Left lung (tissue), 10 donors: Measurements from ENCODE around the gene MGMT. TPM values are rescaled to one million over a fixed set of nuclear protein-coding genes. Genes with fewer than 3 reads are reported as not detected.

ENCODE experiments used
- ATAC-seq: fragments of 200-7000 bp; cut with Tn5 transposase; one replicate; pipeline ENCODE4 v1.9.1; 2020; ENCODE audit warnings: moderate library complexity
- DNase-seq, 4 donors: peaks; one replicate each; pipeline ENCODE4 v3.0.0-alpha.2; 2013 to 2020
- H3K27ac ChIP-seq, 2 donors: fragments of 200-600 bp; sonication (generic) in 1 of 2; one replicate each; pipeline versions ENCODE4 v1.5.0 to v1.8.0; 2020 to 2021
- H3K27me3 ChIP-seq, 2 donors: fragments of 200-600 bp; sonication (generic) in 1 of 2; one replicate each; pipeline versions ENCODE4 v1.5.0 to v1.8.0; 2020 to 2021
- H3K36me3 ChIP-seq, 2 donors: fragments of 200-600 bp; sonication (generic) in 1 of 2; one replicate each; pipeline versions ENCODE4 v1.5.0 to v1.8.0; 2020 to 2021
- H3K4me1 ChIP-seq, 2 donors: fragments of 200-600 bp; one replicate each; pipeline ENCODE4 v1.8.0; 2021
- H3K4me3 ChIP-seq, 2 donors: fragments of 200-600 bp; sonication (generic) in 1 of 2; one replicate each; pipeline versions ENCODE4 v1.5.0 to v1.8.0; 2020 to 2021; ENCODE audit warnings: mild to moderate bottlenecking in 1 of 2
- H3K9me3 ChIP-seq, 2 donors: fragments of 200-600 bp; sonication (generic) in 1 of 2; one replicate each; pipeline versions ENCODE4 v1.5.0 to v1.8.0; 2020 to 2021
- intact Hi-C, 2 donors: fragments of 100-400 bp; cut with DNase I; formaldehyde crosslinking; loops; one replicate each; pipeline versions ENCODE4 v1.11.2 to v1.14.2; 2022
- polyA plus RNA-seq, 6 donors: library from polyadenylated mRNA; unstranded; fragments of 120-200 nt; gene quantifications; one replicate each; pipeline ENCODE4 v1.2.1, GENCODE V29; 2013; ENCODE audit not compliant: insufficient read length in 6 of 6
- total RNA-seq, 2 donors: library from RNA; stranded (reverse); fragmentation: NEBNext Ultra II Directional; extraction: Animal tissue kit (Norgen Biotek cat#: 25700); gene quantifications; one replicate each; pipeline ENCODE4 v1.2.1, GENCODE V29; 2021
- TF ChIP-seq, protein P1 (sequence below), 2 donors: fragments of 200-600 bp; sonication (generic) in 1 of 2; IDR thresholded peaks; one replicate each; pipeline versions ENCODE4 v1.5.0 to v1.8.0; 2021; ENCODE audit warnings: antibody characterized with exemption in 2 of 2
- donor health status: DM: no; HTN: yes; CAD: no.
- donor health status: DM: no; HTN: no; CAD: no.

The MGMT gene
- total and polyA plus RNA-seq, 8 donors, result 13.1 to 25.5 (median 17.0) TPM

DNA sequence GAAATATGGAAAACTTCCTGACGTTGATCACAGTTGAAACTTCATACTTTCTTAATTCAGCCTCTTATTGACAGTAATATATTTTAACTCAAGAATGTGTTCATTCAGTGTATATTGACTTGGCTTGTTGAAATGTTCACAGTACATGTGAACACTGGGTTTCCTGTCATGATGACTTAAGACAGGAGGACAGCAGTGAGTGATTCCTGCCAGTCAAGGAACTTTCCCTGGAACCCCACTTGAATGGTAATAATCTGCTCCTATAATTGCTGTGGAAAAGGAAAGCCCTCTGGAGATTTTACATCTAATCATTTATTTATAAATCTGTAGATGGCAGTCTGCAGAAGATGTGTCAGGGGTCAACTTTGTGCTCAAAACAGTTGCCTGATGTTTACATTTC, 216.5 kb downstream of the MGMT start:
- Histone ChIP-seq H3K9me3 (no peaks in the 10 kb centered on the region), H3K27me3 (no peaks in the 10 kb centered on the region), H3K4me3 (no peak overlapping the region), H3K27ac (no peak overlapping the region), H3K36me3 (no peaks in the 10 kb centered on the region), H3K4me1 (no peaks in the 10 kb centered on the region)
- ATAC-seq (no peak), DNase-seq (no peak)
- intact Hi-C loops, result no loop called here
- TF ChIP-seq, protein P1, sequence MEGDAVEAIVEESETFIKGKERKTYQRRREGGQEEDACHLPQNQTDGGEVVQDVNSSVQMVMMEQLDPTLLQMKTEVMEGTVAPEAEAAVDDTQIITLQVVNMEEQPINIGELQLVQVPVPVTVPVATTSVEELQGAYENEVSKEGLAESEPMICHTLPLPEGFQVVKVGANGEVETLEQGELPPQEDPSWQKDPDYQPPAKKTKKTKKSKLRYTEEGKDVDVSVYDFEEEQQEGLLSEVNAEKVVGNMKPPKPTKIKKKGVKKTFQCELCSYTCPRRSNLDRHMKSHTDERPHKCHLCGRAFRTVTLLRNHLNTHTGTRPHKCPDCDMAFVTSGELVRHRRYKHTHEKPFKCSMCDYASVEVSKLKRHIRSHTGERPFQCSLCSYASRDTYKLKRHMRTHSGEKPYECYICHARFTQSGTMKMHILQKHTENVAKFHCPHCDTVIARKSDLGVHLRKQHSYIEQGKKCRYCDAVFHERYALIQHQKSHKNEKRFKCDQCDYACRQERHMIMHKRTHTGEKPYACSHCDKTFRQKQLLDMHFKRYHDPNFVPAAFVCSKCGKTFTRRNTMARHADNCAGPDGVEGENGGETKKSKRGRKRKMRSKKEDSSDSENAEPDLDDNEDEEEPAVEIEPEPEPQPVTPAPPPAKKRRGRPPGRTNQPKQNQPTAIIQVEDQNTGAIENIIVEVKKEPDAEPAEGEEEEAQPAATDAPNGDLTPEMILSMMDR (IDR thresholded peaks at IDR 0.05), result no peak

DNA sequence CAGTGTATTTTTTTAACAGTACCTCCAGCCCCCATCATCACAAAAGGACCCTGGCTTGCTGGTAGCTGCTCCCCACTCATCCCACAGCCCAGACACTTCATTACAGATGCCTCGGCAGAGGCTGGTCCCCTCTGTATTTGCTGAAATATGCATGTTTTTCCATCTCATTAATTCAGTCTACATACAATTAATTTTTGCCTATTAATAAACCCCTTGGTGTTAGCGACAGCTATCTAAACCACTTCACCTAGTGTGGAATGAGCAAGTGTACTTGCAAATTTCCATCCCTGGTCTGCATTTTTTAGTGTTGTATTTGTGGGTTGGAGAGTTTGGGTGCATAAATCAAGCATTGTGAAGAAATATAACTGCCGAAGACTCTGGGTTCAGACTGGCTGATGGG, 216.9 kb downstream of the MGMT start:
- TF ChIP-seq, protein P1 (IDR thresholded peaks at IDR 0.05), result no peak
- no peaks in the 10 kb centered on the region for H3K9me3 ChIP-seq
- no peak overlapping the region for H3K27ac ChIP-seq
- no peaks in the 10 kb centered on the region for H3K4me1 ChIP-seq
- H3K27me3 ChIP-seq, result no peaks in the 10 kb centered on the region
- intact Hi-C loops, result no loop called here
- DNase-seq (no peak), ATAC-seq (no peak)
- H3K36me3 ChIP-seq, result no peaks in the 10 kb centered on the region
- no peak overlapping the region for H3K4me3 ChIP-seq

- TF ChIP-seq, protein P1 (IDR thresholded peaks at IDR 0.05), result no peak
- H3K4me1 ChIP-seq, result no peaks in the 10 kb centered on the region
- no peaks in the 10 kb centered on the region for H3K9me3 ChIP-seq
- no peaks in the 10 kb centered on the region for H3K36me3 ChIP-seq
- peak in 1 of 4 donors; percentile 63 for DNase-seq
- H3K4me3 ChIP-seq, result no peak overlapping the region
- intact Hi-C loops, result no loop called here
- no peaks in the 10 kb centered on the region for H3K27me3 ChIP-seq
- no peak overlapping the region for H3K27ac ChIP-seq
- no peak for ATAC-seq
Observed at GRCh38 chr10:129685271-129685670, 218.2 kb downstream of the MGMT start.

- DNase-seq (no peak), ATAC-seq (peak; percentile 16)
- H3K36me3 ChIP-seq, result no peaks in the 10 kb centered on the region
- TF ChIP-seq, protein P1 (IDR thresholded peaks at IDR 0.05), result no peak
- no peaks in the 10 kb centered on the region for H3K27me3 ChIP-seq
- H3K9me3 ChIP-seq, result no peaks in the 10 kb centered on the region
- H3K4me3 ChIP-seq, result no peak overlapping the region
- H3K27ac ChIP-seq, result no peak overlapping the region
- no peaks in the 10 kb centered on the region for H3K4me1 ChIP-seq
- intact Hi-C loops, result no loop called here
Observed at GRCh38 chr10:129689671-129690071, 222.6 kb downstream of the MGMT start.

DNA sequence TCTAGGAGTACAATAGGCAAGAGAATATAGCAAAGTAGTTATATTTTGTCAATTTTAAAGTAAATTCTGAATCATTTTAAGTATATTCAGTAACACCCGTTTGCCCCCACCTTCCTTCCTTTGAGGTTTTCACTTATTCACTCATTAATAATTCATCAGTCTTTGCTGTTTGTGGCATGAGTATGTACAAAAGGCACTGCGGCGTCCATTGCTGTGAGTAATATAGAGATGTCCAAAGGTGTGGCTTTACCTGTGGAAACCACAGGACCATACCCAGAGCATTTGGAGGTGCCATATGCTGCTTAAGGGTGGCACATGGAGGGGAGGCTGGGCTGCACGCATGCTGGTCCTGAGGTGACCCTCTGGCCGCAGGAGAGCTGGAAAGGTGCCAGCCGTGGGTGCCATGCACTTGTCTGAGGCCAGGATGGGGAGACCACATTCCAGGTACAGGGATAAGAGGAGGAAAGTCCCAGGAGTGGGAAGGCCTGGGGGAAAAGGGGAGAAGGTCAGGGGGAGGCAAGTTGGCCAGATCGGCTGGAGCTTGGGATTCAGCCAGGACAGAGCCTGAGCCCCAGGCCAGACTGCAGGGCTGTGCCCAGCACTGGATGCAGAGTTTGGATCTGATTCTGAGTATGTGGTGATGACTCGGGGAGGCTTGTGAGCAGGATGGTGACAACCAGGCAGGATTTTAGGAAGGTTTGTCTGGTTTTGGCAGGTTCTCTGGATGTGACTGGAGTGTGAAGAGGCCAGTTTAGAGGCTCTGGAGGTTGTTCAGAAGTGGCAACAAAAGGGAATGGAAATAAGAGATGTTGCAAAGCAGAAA, 223.4 kb downstream of the MGMT start:
- ATAC-seq (no peak), DNase-seq (no peak)
- TF ChIP-seq, protein P1 (IDR thresholded peaks at IDR 0.05), result no peak
- Histone ChIP-seq H3K4me1 (no peaks in the 10 kb centered on the region), H3K9me3 (no peaks in the 10 kb centered on the region), H3K27ac (no peak overlapping the region), H3K27me3 (no peaks in the 10 kb centered on the region), H3K4me3 (no peak overlapping the region), H3K36me3 (no peaks in the 10 kb centered on the region)
- intact Hi-C loops, result no loop called here
